ENCODE data around the gene OR10H4. TPM values are rescaled to one million over a fixed set of nuclear protein-coding genes. Genes with fewer than 3 reads are reported as not detected.
"Not testable (repeated sequence)": the region's sequence is repeated elsewhere in the genome, so short reads cannot be mapped to it uniquely, and the experiment has no call there.

OR10H4 gene
- polyA plus RNA-seq (ENCODE audit: insufficient read length in 12 of 12) = not detected
- long read RNA-seq, donor 1 = 0 reads
- long read RNA-seq, donor 2 = 0 reads
- long read RNA-seq, donor 3 = 0 reads
- long read RNA-seq, donor 4 = 0 reads
- long read RNA-seq, donor 5 = 0 reads
- long read RNA-seq, donor 6 = 0 reads
- long read RNA-seq, donor 7 = 0 reads
- long read RNA-seq, donor 8 = 0 reads
- long read RNA-seq, donor 9 = 0 reads
- long read RNA-seq, donor 10 = 0 reads
- long read RNA-seq, donor 11 = 0 reads

- DNase-seq = no peak
These were observed at the start of gene OR10H4 for GRCh38 chr19:15948223-15949058. Gene OR10H4, plus strand, starts transcription at chr19:15949008. Its CDS starts 0 bp downstream, at chr19:15949008.

- DNase-seq = not testable (repeated sequence)
These were observed 49.2 kb upstream of the OR10H4 start for GRCh38 chr19:15899561-15899960.

GRCh38 chr19:15900032-15900431 is 48.8 kb upstream of the OR10H4 start:
- DNase-seq = not testable (repeated sequence)

- no peak for DNase-seq
These were observed 48.3 kb upstream of the OR10H4 start for GRCh38 chr19:15900504-15900903.

- no peak for DNase-seq
These were observed 46.6 kb upstream of the OR10H4 start for GRCh38 chr19:15902254-15902653.

- not testable (repeated sequence) for DNase-seq
These were observed 45.9 kb upstream of the OR10H4 start for GRCh38 chr19:15902898-15903297.

- no peak for DNase-seq
These were observed 43.8 kb upstream of the OR10H4 start for GRCh38 chr19:15905026-15905425.

- no peak for DNase-seq
These were observed 37.1 kb upstream of the OR10H4 start for GRCh38 chr19:15911599-15912235.

- no peak for DNase-seq
These were observed 35.4 kb upstream of the OR10H4 start for GRCh38 chr19:15913384-15913783.

- no peak for DNase-seq
These were observed 35.0 kb upstream of the OR10H4 start for GRCh38 chr19:15913830-15914229.

GRCh38 chr19:15915109-15915508 is 33.7 kb upstream of the OR10H4 start:
- DNase-seq = no peak

GRCh38 chr19:15919243-15919642 is 29.6 kb upstream of the OR10H4 start:
- DNase-seq = no peak

- no peak for DNase-seq
These were observed 26.8 kb upstream of the OR10H4 start for GRCh38 chr19:15922021-15922420.

GRCh38 chr19:15923702-15924101 is 25.1 kb upstream of the OR10H4 start:
- no peak for DNase-seq

GRCh38 chr19:15926484-15926883 is 22.3 kb upstream of the OR10H4 start:
- no peak for DNase-seq

- no peak for DNase-seq
These were observed 20.5 kb upstream of the OR10H4 start for GRCh38 chr19:15928321-15928720.

GRCh38 chr19:15933761-15934331 is 15.0 kb upstream of the OR10H4 start:
- DNase-seq = not testable (repeated sequence)

GRCh38 chr19:15934332-15935078 is 14.3 kb upstream of the OR10H4 start, which contains the start of gene CYP4F11:
Gene CYP4F11, minus strand, starts transcription at chr19:15934529. Its CDS starts 121 bp downstream, at chr19:15934408.
- no peak for DNase-seq

GRCh38 chr19:15935167-15935702 is 13.6 kb upstream of the OR10H4 start:
- DNase-seq = no peak

- no peak for DNase-seq
These were observed 12.6 kb upstream of the OR10H4 start for GRCh38 chr19:15936173-15936572.

GRCh38 chr19:15936950-15937349 is 11.9 kb upstream of the OR10H4 start:
- no peak for DNase-seq
